Cardiac septum (tissue), 1 donor: ENCODE measurements around the gene CDH23. TPM values are rescaled to one million over a fixed set of nuclear protein-coding genes. Genes with fewer than 3 reads are reported as not detected.

ENCODE experiments used
- DNase-seq: peaks from one replicate; pipeline ENCODE4 v3.0.0-alpha.2; 2020; ENCODE audit warnings: low spot score
- intact Hi-C: fragments of 100-400 bp; cut with DNase I; formaldehyde crosslinking; loops from one replicate; pipeline ENCODE4 v1.14.0; 2022
- total RNA-seq: library from RNA; stranded (reverse); fragmentation: NEBNext Ultra II Directional; extraction: Animal tissue kit (Norgen Biotek cat#: 25700); gene quantifications from one replicate; pipeline ENCODE4 v1.2.1, GENCODE V29; 2021
- donor health status: DM: no; HTN: no; CAD: no.

CDH23 gene
- total RNA-seq, 1 donor from 2014 or later: 9.3 TPM

- intact Hi-C loops: no loop called here
- no peak for DNase-seq
Observed at GRCh38 chr10:71646592-71647292, 250.0 kb downstream of the CDH23 start.

- DNase-seq: no peak
Observed at GRCh38 chr10:71647526-71648253, 251.0 kb downstream of the CDH23 start.

GRCh38 chr10:71648254-71648932 lies 251.7 kb downstream of the CDH23 start:
- intact Hi-C loops: no loop called here
- DNase-seq: no peak

More at GRCh38 chr10:71647526-71648253, 251.0 kb downstream of the CDH23 start:
- intact Hi-C loops: no loop called here

GRCh38 chr10:71648933-71649320 lies 252.2 kb downstream of the CDH23 start:
- intact Hi-C loops: no loop called here
- no peak for DNase-seq

GRCh38 chr10:71649631-71650030 lies 252.9 kb downstream of the CDH23 start:
- intact Hi-C loops: no loop called here
- no peak for DNase-seq

GRCh38 chr10:71650397-71650796 lies 253.7 kb downstream of the CDH23 start:
- DNase-seq: no peak

GRCh38 chr10:71651428-71651827 lies 254.7 kb downstream of the CDH23 start:
- intact Hi-C loops: no loop called here
- no peak for DNase-seq

More at GRCh38 chr10:71650397-71650796, 253.7 kb downstream of the CDH23 start:
- intact Hi-C loops: no loop called here

- no peak for DNase-seq
- intact Hi-C loops: no loop called here
Observed at GRCh38 chr10:71651928-71652327, 255.2 kb downstream of the CDH23 start.

- DNase-seq: no peak
- intact Hi-C loops: no loop called here
Observed at GRCh38 chr10:71653044-71653443, 256.3 kb downstream of the CDH23 start.

- DNase-seq: no peak
- intact Hi-C loops: no loop called here
Observed at GRCh38 chr10:71656220-71656619, 259.5 kb downstream of the CDH23 start.

GRCh38 chr10:71657604-71658466 lies 261.1 kb downstream of the CDH23 start:
- intact Hi-C loops: no loop called here
- no peak for DNase-seq

GRCh38 chr10:71658467-71658745 lies 261.7 kb downstream of the CDH23 start:
- intact Hi-C loops: no loop called here
- no peak for DNase-seq

GRCh38 chr10:71659111-71659634 lies 262.5 kb downstream of the CDH23 start:
- no peak for DNase-seq
- intact Hi-C loops: no loop called here

- intact Hi-C loops: loop anchor here (5.0 kb wide), 1 partner anchor 48 kb away; no protein-coding TSS in a partner anchor
- no peak for DNase-seq
Observed at GRCh38 chr10:71659737-71660136, 263.0 kb downstream of the CDH23 start.

- intact Hi-C loops: loop anchor here (5.0 kb wide), 1 partner anchor 47 kb away; no protein-coding TSS in a partner anchor
- DNase-seq: no peak
Observed at GRCh38 chr10:71660313-71660712, 263.6 kb downstream of the CDH23 start.

- intact Hi-C loops: loop anchor here (5.0 kb wide), 1 partner anchor 46 kb away; no protein-coding TSS in a partner anchor
- DNase-seq: no peak
Observed at GRCh38 chr10:71661060-71661622, 264.4 kb downstream of the CDH23 start.

- intact Hi-C loops: loop anchor here (5.0 kb wide), 1 partner anchor 45 kb away; no protein-coding TSS in a partner anchor
- DNase-seq: no peak
Observed at GRCh38 chr10:71661779-71662336, 265.1 kb downstream of the CDH23 start.

GRCh38 chr10:71663311-71663710 lies 266.6 kb downstream of the CDH23 start:
- DNase-seq: no peak
- intact Hi-C loops: loop anchor here (5.0 kb wide), 1 partner anchor 44 kb away; no protein-coding TSS in a partner anchor

- intact Hi-C loops: loop anchor here (5.0 kb wide), 1 partner anchor 43 kb away; no protein-coding TSS in a partner anchor
- no peak for DNase-seq
Observed at GRCh38 chr10:71664585-71664984, 267.9 kb downstream of the CDH23 start.
